ENCODE results near the gene TNFSF15. TPM values are rescaled to one million over a fixed set of nuclear protein-coding genes. Genes with fewer than 3 reads are reported as not detected.

Gene TNFSF15
- 5.9 and 7.7 TPM in 2 replicates for total RNA-seq

DNA sequence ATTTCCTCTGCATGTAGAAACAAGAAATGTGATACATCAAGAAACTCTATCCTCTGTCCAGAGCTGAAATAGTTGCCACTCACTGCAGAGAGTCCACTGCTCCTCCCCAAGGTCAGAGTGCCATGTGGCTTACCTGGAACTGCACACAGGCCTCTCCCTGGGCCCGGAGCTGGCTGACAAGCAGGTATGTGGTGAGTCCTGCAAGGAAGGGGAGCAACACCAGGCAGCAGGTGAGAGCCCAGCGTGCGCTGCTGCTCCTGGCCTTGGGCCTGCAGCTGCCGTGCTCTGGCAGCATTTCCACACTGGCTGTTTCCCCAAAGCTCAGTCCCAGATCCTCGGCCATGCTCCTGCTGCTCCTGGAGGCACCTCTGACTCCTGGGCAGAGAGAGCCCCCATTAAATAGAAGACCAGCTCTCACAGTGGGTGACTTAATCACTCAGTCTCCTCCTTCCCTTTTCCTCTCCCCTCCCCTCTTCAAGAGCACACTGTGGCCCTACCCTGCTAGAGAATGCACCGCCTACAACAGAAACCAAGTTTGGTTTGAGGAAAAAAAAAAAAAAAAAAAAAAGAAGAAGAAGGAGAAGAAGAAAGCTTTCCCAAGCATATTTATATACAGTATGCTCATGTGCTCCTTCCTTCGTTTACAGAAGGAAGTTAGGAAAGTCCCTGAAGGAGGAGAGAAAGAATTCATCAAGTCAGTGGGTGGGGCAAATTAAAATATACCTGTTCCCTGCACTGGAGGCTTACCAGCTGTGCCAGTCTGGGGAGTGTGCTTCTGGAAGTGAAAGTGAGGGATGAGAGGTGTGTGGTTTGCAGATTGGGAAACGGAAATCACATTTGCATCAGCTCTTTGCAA lies at the start of gene TNFSF15:
Gene TNFSF15, minus strand, starts transcription at position 370 of the 856 bp plus-strand sequence. Its CDS starts 27 bp downstream, at position 343.

Other genes starting within 250 kb of the TNFSF15 start
- 84.4 and 104 TPM in 2 replicates for gene ATP6V1G1, start 218.3 kb downstream of the TNFSF15 start, total RNA-seq
- 7.6 and 9.4 TPM in 2 replicates for gene TMEM268, start 194.7 kb downstream of the TNFSF15 start, total RNA-seq
- not detected in 2 replicates for gene TEX53, start 148.2 kb downstream of the TNFSF15 start, total RNA-seq
- gene TEX48, start 123.8 kb downstream of the TNFSF15 start, total RNA-seq = not detected in 2 replicates
- gene TNFSF8, start 124.6 kb upstream of the TNFSF15 start, total RNA-seq = not detected in 2 replicates